Activated CD4-positive, CD25-positive, alpha-beta regulatory T cell treated with anti-CD3 and anti-CD28 coated beads, Interleukin-2, amount 50 U/mL, for 72 hours (primary cell): ENCODE data around the gene KCNJ10.
"Not testable (repeated sequence)": the region's sequence is repeated elsewhere in the genome, so short reads cannot be mapped to it uniquely, and the experiment has no call there.

Source experiments
- DNase-seq: peaks from one replicate; pipeline ENCODE4 v3.0.0; 2021

KCNJ10 gene

DNA sequence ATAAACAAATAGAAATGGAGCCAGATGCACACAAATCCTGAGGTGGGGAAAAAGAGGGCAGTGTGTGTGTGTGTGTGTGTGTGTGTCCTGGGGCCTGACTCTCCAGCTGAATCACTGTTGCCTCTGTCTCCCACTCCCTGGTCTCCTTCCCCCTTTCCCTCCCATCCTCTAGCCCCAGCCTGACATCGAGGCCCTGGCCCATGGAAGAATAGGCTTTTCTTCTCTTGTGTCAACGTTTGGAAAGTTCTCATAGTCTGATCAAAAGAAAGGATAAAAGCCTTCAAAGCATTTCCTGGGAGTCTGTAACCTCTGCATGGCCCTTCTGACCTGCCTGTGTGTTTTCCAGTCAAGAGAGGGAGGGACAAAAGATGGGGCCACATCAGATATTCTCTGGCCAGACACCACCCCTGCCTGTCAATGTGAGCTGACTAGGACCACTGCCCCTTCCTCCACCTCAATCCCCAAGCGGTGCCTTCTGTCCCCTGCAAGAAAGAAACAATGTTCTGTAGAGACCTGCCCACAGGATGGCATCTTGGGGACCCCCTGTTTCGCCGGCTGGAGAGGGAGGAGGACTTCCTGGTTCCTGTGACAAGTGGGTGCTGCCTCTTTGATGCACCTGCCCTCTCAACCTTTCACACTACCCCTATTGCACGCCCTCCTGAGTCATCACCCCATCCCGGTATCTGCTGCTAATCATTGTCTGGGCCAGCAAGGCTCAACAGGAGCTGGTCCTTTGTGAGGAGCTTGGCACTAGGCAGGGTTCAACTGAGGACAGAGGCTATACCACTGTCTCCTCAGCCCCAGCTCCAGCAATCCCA, 16.2 kb downstream of the KCNJ10 start:
- DNase-seq = no peak

DNA sequence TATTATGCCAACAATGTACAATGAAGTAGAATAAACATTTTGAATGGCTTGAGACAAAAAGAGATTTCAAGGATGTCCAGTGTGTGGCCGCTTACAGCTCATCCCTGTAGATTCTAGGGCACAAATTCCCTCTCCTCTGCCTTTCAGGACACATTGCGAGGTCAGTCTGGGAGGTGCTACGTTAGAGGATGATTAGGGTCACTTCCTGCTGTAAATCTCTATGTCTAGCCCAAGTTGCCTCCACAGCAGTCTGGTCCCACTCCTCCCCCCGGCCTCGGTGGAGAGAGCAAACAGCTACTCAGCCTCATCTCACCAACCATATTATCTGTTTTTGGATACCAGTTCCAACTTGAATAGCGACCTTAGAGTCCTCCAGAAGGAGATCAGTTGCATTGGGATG, 17.0 kb downstream of the KCNJ10 start:
- no peak for DNase-seq

DNA sequence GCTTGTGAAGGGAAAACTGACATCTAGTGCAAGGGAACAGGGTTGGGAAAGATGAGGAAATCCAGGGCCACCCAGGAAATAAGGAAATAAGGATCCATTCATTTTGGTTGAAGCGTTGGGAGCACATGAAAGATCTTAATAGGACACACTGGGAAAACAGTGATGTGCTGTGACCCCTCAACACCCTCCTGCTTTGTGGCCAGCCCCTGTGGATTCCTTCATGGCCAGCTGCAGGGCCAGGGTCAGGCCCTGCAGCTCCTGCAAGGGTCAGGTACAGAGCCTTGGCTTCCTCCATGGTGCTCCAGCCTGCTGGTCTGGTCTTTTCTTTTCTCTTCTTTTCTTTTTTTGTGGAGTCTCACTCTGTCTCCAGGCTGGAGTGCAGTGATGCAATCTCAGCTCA, 19.3 kb downstream of the KCNJ10 start:
- DNase-seq = no peak

DNA sequence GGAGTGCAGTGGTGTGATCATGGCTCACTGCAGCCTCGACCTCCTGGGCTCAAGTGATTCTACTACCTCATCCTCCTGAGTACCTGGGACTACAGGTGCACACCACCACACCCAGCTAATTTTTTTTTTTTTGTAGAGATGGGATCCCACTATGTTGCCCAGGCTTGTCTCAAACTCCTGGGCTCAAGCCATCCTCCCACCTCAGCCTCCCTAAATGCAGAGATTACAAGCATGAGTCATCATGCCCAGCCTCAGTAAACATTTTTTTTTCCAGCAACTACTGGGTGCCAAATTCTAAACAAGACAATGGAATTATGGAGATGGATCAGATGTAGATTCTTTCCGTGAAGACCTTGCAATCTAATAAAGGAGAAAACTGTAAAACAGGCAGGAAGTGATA, 19.8 kb downstream of the KCNJ10 start:
- DNase-seq = not testable (repeated sequence)

DNA sequence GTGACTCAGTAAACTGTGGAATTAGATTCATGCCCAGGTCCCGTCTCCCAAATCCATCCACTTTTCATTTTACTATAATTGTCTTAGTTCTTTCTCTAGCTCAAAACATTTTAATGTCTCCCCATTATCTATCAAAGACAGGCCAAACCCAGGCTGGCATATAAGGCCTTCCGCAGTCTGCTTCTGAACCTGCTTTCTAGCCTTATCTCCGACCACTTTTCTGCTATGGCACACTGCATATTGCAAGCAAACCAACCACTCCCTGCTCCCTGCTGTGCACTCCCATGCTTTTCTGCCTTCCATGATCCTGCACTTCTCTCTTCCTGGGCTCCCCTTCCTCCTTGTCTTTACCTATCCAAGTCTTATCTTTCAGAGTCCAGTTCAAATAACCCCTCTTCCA, 20.9 kb downstream of the KCNJ10 start:
- DNase-seq = no peak

DNA sequence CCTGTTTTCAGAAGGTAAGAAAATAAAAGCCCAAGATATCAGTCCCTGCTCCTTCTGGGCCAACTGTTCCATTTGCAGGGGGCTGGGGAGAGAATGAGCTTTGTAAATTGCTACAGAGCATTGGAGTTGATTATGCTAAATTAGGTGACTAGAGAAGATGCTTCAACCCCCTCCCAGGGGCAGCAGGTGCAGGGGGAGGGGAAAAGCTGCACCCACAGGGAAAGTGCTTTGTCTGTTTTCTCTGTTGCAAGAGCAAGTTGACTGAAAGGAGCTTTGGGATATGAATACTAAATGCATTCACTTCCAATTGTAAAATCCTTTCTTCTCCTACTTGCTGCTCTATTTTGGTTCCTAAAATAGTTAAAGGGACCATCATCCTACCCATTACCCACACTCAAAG, 21.6 kb downstream of the KCNJ10 start:
- no peak for DNase-seq

DNA sequence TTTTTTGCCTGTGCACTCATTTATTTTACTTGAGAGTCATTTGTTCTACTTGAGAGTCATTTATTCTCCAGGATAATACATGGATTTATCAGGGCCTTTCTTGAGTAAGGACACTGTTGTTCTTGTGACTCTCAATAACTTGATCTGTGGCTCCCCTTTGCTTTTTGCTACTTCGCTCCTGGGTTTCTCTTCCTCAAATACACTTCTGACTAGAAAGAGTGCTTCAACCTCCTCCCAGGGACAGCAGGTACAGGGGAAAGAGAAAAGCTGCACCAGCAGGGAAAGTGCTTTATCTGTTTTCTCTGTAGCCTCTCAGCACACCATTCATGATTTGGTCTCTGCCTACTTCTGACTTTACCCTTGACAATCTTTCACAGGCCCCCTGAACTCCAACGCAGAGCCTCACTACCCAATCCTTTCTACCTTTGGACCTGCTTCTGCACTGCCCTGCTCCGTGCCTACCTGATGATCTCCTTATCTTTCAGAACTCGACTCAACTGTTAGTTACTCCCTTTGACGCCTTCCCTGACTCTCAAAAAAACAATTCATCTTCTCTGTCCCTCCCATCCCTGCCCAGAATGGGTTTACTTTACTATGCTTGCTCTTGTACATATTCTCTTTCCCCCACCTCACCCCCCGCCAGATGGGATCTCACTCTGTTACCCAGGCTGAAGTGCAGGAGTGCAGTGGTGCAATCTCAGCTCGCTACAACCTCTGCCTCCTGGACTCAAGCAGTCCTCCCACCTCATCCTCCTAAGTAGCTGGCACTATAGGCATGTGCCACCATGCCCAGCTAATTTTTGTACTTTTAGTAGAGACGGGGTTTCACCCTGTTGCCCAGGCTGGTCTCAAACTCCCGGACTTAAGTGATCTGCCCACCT, 22.6 kb downstream of the KCNJ10 start:
- no peak for DNase-seq

DNA sequence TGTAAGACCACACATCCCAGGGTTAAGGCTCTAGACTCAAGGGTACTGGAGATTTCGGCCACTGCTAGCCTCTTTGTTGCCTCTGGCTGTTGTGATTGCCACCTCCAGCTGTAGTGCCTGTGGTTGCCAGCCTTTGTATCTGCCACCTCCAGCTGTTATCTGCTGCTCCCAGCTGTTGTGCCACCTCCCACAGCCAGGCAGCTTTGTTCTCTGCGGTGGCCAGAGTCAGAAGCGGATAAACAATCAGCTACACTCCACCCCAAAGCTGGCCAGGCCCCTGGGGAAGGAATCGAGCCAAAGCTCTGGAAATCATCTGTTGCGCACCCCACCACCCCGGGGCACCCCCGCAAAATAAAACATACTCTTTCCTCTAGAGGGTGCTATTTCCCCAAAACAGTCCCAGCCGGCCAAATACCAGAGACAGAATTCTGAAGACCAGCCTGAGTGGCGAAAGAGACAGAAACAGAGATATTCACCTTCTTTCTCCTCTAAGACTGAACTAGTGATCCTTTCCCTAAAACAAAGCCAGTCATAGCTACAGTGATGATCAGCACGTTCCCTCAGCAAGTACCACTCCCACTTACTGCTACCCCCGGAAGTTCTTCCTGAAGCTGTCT, 23.4 kb downstream of the KCNJ10 start:
- DNase-seq = no peak

DNA sequence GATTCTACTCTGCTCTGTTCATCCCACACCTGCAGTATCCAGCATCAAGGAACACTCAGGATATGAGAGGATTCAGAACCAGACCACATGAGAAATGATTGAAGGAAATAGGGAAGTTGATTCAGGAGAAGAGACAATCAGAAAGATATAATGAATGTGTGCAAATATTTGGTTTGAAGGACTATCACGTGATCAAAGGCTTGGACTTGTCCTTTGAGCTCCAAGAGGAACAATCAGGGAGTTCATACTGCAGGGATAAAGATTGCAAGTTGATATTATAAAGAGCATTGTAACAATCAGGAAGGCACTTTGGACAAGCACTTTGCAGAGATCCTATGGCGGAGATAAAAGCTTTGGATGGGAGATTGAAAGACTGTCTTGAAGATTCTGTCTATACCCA, 24.3 kb downstream of the KCNJ10 start:
- no peak for DNase-seq

DNA sequence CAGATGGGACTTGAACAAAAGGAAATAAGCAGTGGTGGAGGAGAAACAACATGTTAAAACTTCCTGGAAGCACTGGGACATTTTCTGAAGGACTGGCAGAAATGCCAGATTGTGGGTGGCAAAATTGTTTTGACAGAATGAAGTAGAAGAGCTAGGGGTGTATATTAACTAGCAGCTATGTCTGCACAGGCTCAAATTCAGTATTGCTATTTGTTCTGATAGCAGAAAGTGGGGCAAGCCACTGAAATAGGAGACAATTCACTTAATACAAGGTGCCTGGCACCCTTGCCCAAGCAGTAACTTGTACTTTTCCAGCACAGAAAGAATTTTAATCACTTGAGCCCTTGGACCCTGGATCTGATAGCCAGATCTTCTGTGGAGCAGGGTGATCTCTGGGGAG, 26.4 kb downstream of the KCNJ10 start:
- DNase-seq = no peak

DNA sequence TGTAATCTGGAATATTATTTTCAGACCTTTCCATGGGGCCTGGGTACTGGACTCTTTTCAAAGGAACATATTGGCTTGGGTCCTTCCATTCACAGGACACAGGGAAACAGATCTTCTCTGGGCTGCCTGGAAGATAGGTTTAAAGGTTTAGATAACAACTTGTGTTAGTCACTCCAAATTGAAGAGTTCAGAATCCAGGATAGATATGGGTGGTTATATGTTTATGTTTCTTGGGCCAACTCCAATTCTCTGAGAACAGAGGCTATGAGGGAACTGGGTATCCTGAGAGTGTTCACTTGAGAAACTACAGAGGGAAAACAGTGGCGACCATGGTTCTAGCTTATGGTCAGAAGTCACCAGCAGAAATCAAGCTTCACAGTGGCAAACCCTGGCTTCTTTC, 29.5 kb downstream of the KCNJ10 start:
- DNase-seq = no peak

DNA sequence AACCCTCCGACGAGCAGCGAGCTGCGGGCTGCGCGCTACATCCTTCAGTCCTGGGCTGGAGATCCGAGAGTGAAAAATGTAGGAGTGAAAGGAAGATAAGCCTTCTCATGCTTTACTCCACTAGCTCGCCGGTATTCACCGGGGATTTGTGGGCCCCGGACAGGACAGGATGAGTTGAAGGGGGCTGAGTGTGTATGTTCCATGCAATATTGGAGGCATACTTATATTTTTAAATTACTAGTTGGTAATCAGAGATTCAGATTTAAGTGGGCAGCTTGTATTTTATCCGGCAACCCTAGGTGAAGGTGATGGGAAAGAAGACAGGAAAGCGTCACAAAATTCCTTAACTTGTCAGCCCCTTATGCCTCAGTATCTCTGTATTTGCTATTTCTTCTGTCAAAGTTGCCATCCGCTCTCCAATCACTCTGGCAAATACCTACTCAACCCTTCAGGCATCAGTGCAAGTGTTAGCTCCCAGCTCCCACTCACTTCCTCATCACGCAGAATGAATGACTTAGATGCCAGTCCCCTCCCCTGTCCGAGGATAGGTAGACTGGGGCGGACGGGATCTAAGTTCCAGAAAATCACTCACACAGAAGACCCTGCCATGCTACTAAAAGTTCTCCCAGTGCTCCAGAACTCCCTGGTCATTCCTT, 37.7 kb downstream of the KCNJ10 start:
- no peak for DNase-seq

DNA sequence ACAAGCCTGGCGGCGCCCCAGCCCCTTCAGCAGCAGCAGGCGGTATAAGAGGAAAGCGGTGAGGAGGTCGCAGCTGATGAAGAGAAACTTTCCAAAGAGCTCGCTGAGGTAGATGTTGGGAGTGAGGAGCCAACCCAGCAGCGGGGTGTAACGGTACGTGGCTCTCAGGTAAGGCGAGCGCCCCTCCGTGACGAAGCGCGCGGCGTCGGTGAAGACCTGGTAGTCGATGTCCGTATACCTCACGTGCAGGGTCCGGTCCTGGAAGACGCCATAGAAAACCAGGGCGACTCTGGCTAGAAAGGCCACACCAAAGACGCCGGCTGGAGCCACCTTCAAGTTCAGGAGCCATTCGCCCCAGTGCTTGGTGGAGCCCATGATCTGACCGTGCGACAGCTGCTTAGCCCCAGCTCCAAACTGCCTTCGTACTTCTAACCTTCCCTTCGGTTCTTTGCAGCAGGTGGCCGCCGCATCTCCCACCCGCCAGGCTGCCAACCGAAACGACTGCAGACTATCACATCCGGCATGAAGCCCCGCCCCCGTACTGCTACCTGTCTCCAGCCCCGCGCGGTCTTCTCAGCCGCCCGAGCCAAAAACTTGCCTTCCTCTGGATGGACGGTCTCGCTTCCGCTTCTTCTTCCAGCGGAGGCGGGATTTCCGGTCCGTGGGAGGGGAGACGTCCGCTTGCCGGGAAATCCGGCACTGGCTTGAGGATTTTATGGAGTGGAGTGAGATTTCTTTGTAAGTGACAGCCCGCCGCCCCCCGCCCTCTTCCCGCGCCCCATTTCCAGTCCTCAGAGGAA, 38.4 kb downstream of the KCNJ10 start, which contains the start of gene PIGM:
PIGM (minus strand) TSS at position 626 of the 800 bp plus-strand sequence; CDS start at position 375, 251 bp downstream.
- DNase-seq = peak; percentile 89

DNA sequence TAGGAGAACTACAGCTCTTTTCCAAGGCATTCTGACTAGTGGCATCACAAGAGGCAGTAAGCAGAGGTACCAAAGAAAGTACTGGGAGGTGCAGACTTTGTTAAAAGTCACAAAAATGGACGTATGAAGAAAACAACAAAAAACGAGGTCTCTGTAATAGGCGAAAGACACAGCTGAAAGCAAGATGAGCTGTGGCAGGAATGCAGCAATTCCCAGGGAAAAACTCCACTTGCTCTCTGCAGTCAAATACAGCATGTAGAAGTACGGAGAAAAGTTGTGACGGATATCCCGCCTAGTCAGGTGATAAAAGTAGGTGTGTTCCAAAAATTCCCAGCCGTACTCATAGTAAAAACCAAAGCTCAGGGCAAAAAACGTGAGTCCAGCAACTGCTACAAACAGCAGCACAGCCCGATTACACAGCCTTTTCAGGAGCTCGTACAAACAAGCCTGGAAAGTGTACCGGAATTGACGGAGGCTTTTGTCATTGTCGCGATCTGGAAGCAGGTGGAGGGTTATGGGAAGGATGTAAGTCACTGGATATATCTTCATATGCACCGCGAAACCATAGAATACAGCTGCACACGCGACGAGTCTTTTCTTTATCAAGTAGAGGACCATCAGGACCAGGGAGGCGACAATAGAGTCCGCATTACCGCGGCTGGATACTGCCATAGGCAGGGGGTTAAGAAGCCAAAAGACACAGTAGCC, 39.1 kb downstream of the KCNJ10 start:
- DNase-seq = no peak

DNA sequence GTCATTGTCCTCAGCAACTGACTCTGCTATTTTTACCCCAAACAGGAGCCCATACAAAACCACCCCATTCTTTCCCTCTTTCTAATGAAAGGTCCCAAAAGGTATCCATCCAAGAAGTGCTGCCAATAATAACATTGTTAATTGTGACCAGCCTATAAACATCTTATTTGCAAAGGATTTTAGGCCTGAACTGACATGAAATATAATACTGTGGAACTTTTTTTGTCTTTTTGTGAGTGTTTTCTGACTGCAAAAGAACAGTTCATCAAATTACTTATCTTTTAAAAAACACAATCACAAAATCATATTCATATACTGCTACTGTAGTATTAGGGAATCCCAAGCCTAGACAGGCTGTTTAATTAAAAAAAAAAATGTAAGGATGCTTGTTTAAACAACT, 41.5 kb downstream of the KCNJ10 start:
- DNase-seq = no peak

DNA sequence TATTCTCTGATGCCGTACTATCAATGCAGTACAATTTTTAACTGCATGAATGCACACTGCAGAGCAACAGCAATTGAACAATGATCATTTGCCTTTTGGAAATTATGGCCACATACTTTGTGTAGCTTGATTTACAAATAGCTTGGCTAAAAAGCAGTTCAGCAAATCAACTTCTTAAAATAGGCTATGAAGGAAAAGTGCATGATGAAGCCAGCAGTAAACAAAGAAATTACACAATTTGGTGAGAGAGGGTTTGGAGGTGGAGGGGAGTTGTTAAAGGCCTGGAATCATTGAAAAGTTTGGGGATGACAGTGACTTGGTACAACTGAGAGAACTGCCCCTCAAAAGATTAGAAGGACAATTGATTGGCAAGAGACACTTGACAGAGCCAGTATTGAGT, 44.6 kb downstream of the KCNJ10 start:
- no peak for DNase-seq

DNA sequence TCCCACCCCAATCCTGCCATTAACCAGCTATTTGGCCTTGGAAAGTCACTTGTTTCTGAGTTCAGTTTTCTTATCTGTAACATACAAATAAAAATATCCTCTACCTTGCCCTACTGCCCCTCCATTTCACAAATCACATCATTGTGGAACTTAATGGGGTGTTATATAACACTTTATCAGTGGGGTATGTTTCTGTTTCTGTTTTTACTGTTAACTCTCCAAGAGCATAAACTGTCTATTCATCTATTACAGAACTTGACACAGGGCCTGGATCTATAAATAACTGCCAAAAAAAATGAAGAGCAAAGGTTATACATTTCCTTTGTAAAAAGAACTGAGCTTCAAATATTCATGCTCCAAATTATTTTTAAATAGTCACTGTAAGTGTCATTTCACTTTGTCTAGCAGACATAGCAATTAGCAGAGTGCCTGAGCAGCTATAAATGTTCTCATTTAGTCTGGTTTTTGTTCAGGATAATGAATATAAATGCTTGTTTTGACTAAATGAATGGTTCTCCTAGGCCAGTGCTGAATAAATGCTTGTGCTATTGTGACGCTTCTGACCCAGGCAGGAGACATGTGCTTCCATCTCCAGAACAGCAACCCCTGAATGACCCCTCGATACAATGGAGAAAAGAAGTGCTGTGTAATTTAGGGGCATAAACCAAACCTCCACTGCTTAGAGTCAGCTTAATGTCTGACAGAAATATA, 45.6 kb downstream of the KCNJ10 start:
- DNase-seq = no peak

DNA sequence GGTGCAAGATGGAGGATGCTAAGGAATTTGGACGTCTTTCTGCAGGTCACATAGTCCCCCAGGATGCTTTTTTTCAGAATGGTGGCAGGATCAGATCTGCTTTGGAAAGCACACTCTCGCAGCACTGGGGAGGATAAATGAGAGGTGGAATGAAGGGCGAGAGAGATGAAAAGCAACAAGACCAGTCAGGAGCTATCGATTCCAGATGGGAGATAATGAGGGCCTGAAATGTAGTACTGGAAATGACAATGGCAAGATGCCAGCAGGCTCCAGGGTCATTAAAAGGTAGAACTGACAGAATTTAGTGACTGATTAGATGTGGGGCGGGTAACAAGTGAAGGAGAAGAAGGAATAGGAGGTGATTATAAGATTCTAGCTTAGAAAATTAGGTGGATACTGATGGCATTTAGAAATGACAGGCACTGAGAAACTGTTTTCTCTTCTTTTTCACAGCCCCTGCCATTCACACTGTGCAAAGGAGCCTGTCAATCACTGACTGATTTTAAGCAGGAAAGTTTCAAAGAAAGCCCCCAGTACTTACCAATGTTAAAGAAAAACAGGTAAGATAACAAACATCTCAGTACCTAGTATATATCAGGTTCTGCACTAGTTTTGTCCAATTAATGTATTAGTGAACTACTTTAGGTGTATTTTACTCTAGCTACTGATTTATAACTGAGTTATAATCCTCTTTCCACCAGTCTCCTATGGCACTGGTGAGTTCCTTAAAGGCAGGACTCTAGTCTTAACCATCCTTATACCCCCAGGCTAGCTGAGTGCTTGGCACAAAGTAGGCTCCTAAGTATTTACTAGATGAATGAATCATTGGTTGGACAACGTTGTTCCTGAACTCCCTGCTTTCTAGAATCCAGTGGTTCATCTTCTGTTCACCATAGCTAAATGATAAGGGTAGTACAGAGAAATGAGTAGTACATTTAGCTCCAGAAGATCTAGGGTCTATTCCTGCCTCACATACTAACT, 47.3 kb downstream of the KCNJ10 start:
- no peak for DNase-seq

DNA sequence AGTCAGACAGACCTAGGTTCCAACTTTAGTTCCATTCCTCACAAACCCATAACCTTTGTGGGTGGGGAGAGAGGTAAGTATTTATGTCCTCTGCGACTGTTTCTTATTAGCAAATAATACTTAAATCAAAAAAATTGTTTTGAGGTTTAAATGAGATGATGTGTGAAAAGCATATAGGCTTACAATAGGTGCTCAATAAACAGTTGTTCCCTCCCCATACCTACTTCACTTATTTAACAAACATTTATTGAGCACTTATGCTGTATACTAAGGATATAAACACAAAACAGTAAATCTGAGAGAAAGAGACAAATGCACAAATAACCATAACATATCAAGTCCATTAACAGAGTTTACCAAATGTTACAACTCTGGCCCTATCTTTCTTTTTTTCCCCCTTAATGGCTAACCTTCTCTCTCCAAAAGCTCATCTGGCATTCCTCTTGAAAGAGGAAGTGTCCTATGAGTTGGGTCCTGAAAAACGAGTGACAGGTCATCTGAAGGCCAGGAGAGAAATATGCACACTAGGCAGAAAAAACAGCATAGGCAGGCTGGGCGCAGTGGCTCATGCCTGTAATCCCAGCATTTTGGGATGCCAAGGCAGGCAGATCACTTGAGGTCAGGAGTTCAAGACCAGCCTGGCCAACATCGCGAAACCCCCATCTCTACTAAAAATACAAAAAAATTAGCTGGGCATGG, 48.4 kb downstream of the KCNJ10 start:
- DNase-seq = no peak
